ENCODE results near the gene UGT1A7. TPM values are rescaled to one million over a fixed set of nuclear protein-coding genes. Genes with fewer than 3 reads are reported as not detected.

Gene UGT1A7
- polyA plus RNA-seq, 10 donors = not detected

DNA sequence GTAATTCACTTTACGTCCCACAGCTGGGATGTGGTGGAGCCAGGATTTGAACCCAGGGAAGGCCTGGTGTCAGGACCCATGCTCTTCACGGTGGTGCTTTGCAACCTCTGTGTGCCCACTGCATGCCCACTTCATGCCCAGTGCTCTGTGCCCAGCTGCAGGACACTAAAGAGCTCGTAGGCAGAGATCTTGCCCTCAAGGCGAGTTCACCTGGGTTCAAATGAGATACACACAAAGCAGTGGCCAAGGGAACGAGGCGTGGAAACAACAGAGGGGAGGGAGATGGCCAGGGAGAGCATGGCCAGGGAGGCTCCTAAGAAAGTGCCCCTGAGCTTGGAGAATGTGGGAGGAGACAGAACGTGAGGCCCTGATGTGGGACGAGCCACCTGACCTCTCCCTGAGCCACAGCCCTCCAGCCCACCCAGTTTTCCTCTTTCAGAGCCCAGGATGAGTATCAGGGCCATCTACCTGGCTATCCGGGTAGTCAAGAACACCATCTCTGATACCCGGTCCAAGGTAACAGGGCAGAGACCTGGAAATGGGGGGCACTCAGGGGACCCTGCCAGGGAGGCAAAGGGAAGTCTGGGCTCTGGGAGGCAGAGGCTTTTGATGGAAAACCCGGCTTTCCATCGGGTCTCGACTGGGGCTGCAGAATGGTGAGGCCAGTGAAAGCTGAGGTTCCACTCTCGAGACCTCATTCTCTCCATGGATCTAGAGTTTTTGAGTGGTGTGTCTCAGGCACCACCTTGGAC is 116.8 kb downstream of the UGT1A7 start:
- DNase-seq = no peak

DNA sequence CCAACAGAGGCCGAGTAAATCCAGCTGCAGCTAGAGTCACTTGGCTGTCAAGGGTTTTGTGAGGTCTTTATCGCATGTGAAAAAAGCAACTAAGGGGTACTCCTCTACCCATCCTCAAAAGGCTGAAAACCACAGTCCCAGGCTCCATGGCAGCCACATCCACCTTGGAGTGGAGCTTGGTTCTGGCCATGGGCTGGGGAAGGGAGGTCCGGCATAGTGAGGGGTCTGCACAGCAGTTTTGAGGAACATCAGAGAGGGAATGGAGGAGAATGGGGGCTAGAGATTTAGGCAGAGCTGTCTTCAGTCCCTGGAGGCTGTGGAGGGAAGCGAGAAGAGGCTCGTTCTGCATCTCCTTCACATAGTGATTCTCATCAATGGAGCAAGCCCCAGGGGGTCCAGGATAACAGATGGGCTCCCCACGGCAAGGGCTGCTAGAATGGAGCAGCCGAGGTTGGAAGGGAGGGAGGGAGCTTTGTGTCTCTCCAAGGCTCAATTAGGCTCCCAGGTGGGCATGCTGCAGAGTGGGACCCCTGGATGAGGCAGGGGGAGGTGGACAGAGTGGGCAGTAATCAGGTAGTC is 117.5 kb downstream of the UGT1A7 start:
- DNase-seq = no peak

DNA sequence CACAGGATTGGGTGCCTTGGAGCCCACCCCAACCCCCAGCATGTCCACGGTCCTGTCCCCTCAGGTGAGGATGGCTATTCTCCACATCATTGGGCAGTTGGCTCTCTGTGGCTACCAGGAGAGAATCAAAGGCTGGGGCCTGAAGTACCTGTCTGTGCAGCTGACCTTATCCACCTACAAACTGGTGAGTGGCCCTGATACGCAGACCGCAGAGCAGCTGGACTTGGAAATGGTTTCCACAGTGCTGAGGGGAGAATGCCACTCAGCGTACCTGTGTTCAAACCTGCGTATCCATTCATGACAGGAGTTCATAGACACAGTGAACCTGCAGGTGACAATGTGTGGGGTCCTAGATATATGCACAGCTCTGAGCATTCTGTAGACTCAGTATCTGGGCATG is 118.0 kb downstream of the UGT1A7 start:
- DNase-seq = no peak

DNA sequence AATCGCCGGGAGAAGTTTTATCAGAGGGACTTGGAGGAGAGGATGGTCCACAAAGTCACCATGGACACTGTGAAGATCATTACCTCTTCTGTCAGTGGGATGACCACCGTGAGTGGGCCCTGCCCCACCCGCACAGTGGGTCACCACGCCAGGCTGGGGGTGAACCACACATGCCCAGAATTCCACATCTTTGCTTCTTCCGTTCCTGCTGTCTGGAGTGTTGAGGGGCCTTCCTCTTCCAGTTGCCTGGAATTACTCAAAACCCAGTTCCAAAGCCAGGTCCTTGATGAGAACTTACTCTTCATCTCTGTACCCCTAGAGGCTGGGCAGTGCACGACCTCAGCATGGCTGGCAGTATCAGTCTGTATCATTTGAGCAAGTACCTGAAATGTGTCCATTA is 118.5 kb downstream of the UGT1A7 start:
- DNase-seq = no peak

DNA sequence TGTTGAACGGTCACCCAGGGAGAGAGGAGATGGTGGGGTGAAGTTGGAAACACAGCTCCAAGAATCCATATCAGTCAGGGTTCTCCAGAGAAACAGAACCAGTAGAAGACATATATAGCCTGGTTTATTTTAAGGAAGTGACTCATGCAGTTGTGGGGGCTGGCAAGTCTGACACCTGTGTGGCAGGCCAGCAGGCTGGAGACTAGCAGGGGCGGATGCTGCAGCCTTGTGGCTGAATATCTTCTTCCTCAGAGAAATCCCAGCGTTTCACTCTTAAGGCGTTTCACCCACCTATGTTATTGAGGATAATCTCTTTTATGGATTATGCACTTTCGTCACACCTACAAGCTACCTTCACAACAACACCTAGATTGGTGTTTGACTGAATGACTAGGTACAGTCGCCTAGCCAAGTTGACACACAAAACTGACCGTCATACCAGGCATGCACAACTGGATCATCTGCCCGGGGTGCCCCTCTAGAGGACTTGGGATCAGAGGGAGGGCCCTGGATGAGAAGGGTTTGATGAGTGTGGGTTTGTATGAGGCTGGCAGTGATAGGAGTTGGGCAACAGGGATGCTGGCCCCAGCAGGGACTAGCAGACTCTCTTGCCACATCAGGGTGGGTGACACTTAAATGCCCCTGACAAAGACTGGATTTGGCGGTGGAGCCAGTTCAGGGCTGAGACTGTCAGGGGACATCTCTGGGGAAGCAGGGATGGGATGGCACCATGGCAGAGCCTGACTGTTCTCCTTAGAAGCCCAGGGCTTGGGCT is 119.8 kb downstream of the UGT1A7 start:
- no peak for DNase-seq

DNA sequence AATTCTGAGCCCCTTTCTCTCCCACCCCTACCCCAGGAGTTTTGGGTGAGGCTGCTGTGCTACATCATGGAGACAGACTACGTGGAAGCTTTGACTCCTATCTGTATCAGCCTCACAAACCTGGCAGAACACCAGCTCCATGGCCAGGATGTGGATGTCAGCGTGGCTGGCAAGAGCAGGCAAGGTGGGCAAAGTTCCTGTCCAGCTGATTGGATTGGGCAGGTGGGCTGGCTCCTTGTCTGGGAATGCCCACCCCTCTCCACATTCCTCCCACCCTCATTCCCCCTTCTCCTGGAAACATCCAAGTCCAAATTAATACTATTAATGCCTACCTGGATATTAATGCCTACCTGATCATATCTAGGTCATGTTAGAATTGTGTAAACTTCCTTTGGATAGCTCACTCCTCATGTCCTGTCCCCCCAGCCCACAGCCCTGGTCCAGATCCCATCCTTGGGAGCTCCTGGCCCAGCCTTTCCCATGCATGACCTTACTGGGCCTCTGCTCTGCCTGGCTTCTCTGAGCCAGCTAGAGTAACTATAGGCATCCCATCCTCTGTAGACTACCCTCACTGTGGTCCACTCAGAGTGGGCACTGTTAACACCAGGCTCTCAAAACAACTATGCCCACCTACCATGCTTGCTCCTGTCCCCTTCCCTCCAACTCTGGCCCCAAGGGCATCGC is 120.6 kb downstream of the UGT1A7 start:
- DNase-seq = no peak

DNA sequence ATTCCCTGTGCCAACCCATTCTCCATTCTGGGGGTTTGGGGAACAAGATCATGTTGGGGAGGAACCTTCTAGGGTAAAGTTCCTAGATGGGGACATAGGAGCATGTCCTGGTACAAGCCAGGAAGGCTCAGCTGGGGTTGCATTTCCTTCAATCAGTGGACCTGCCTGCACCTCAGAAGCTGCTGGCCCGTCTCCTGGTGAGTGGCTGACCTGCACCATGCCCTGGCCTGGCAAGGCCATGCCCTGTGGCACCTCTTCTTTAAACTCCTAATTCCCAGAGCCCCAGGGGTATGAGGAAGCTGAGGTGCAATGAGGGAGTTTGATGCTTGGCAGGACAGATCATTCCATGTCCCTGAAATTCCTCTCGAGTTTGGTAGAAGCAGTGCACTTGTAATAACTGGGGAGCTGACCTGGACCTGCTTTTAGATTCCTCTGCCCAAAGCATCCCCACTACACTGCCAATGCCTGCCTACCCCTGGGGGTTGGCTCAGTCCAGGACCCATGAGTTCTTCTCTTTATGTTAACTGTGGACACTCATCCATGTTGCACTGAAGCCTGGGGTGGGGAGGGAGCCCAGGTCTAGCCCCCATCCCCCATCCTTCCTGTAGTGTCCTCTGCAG is 121.7 kb downstream of the UGT1A7 start:
- DNase-seq = no peak

DNA sequence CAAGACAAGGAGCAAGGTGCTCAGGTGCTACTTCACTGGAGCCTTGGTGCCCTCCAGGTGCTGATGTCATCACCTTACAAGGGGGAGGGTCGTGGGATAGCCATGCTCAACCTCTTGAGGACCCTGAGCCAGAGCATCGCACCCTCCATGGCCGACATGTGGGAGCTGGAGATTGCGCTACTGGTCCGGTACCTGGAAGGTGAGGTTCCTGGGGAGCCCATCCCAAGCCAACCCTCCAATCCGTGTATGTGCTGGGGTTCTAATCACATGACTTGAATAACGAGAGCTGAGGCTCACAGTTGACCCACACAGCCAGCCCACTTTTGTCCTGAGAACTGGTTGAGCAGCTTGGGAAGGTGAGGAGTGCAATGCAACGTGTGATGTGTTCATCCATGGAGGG is 122.3 kb downstream of the UGT1A7 start:
- DNase-seq = no peak

DNA sequence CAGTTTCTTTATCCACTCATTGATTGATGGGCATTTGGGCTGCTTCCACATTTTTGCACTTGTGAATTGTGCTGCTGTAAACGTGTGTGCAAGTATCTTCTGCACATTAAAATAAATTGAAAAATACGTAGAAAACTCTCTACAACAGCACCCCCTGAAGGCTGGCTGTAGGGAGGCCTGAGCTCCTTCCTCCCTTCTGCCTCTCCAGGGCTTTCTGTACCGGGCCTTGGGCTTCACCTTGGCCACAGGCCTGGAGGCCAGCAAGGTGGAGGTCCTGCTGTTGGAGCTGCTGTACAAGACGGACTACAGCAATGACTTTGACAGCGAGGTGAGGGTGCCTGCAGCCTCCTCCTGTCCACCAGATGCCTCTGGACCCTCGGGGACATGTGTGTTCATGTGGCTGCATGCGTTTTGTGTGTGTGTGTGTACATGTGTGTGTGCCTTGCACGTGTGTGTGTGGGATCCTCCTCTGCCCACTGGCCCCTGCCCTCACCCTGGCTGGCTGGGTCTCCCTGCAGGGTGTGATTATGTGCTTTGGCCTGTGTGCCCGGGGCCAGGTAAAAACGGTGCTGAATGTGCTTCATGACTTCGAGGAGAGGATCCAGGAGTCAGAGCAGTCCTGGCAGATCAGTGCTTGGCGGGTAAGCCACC is 125.6 kb downstream of the UGT1A7 start:
- DNase-seq = no peak

DNA sequence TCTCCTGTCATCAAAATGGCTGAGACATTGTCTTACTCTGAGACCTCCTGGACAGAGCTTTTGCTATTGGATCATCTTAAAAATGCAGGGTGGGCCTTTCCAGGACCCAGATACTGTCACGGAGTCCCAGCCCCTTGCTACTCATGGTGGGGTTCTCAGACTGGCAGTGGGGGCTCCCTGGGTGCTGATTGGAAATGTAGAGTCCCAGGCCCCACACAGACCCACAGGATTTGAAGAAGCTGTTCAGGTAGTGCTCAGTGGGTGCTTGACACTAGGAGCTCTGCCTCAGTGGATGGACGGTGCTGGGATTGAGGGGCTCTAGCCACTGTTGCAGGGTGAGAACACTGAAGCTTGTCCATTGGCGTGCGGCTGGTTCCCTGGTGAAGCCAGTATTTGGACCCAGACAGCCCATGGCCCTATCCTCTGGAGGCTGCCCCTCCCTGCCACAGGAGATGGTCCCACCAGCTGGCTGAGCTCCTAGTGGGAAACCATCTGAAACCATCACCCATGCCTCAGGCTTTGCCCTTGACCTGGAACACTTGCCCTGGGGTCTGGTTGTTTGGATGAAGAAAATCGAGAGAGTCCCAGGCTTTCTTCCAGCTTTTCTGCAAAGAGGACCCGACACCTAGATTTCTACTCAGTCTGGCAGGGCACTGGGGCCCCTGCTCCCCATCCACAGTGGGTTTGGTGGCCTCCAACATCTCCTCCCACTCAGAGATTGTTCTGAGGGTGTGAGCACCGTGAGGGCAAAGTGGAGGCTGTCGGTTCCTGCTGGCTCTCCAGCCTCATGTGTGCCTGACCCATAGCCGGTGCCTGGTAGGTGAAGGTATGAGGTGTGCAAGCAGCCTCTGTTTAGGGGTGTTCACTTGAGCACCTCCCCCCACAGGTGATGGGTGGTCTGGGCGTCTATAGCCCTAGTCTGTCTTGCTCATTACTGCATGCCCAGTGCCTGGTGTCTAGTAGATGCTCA is 126.5 kb downstream of the UGT1A7 start:
- DNase-seq = no peak

DNA sequence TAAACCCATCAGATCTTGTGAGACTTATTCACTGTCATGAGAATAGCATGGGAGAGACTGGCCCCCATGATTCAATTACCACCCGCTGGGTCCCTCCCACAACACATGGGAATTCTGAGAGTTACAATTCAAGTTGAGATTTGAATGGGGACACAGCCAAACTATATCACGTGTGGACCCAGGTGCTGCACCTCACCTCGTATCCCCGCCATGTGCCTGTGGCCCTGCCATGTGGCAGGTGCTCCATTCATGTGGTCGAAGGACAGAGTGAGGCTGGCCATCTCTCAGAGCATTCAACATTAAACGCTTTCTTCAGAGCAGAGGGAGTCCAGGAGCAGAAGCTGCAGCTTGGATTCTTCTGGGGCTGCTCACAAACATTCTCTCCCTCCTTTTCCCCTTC is 128.7 kb downstream of the UGT1A7 start:
- DNase-seq = no peak

DNA sequence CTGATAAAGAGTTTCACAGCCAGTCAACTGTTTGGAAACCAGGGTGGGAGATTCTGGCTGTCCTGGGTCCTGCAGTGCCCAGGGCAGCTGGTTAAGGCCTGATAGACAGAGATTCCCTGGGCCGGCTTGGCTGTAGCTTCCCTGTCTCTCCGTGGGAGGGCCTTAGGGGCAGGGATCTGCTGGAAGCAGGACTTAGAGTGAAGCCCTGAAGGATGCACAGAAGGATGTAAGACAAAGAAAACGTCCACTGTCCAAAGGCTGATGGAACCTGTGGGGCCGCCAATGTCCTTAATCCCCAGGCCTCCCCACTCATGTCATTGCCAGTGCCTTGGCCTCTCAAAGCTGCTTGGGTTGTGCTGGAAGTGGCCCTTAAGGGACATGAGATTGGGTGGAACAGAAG is 129.4 kb downstream of the UGT1A7 start:
- DNase-seq = no peak

DNA sequence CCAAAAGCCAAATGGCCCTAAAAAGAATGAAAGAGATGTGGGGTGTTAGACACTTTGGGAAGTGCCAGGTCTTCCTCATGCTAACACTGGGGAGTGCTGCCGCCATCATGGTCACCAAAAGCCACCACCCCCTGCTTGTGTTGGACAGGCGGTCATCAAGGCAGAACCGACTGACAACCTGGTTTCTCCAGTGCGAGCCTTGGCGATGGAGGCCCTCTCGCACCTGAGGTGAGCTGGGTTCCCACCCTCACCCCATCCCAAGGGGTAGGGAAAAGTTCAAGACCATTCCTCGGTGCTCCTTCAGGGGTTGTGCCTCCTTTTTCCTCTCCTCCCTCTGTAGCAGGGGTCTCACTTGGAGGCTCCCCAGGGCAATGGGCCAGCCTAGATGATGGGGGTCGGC is 130.0 kb downstream of the UGT1A7 start:
- no peak for DNase-seq

DNA sequence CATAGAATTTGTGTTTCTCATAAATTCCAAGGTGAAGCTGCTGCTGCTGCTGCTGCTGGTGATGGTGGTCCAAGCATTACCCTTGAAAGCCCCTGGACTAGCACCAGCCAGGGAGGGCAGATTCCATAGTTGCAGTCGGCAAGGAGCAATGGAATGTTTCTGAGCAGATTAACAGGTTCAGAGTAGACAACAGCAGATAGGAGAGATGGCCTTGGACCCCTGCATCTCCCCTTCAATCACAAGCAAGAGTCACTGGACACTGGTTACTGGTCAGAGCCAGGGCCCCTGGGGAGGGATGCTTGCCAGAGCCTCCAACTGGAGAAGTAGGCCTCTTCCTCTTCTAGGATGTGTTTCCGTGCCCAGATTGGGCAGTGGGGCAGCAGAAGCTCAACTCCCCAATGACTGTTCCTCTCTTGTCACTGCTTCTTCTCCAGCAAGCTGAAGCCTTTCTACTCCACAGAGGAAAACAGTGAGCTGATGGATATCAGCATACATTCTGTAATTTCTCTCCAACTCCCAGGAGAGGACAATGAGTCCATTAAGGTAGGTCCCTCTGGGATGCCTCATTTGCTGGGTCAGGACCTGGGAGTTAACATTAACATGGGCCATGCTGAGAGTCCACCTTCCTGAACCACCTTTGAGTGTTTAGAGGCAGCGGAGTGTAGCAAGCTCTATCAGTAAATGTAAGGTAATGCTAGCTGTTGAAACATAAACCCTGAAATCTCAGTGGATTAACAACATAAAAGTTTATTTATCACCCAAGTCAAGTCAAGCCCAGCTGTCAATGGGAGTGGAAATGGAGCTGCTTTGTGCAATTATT is 131.7 kb downstream of the UGT1A7 start:
- DNase-seq = no peak

DNA sequence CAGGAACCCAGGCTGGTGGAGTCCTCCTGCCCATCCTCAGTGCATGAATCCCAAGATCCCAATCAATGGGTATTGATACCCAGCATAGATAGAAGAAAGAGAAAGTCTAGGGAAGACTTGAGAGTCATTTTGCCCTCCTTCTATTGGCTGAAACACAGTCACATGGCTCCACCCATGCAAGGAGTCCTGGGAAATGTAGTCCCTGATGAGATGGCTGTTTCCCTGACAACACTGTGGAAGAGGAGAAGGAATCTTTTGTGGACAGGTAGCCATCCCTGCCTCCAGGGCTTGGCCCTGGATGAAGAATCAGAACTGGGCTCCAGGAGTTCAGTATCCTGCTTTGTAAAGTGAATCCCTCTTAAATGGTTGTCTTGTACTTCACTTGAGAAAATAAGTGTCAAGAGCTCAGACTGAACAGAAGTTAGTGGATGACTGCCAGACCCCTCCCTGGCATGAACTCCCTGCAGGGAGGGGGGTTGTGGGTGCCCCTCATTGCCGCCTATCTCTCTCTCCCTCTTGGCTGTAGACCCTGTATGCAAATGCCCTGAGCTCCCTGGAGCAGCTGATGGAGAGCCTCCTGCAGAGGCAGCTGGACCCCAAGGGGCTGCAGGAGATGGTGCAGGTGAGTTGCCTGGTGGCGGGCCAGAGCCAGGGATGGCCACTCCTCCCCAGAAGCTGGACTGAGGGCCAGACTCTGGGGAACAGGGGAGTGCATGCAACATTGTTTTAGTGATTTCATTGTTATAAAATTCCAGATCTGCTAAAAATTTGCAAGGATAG is 132.5 kb downstream of the UGT1A7 start:
- DNase-seq = no peak

DNA sequence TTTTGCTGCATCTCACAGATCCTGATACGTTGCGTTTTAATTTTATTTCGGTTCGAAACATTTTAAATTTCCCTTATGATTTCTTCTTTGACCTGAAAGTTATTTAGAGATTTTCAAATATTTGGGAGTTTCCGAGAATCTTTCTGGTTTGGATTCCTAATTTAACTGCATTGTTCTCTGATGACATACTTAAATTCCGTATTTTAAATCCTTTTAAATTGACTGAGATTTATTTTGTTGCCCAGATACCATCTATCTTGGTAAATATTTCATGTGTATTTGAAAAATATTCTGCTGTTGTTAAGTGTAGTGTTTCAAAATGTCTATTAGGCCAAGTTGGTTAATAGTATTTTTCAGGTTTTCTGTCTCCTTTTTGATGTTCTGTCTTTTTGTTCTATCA is 134.2 kb downstream of the UGT1A7 start:
- DNase-seq = no peak

DNA sequence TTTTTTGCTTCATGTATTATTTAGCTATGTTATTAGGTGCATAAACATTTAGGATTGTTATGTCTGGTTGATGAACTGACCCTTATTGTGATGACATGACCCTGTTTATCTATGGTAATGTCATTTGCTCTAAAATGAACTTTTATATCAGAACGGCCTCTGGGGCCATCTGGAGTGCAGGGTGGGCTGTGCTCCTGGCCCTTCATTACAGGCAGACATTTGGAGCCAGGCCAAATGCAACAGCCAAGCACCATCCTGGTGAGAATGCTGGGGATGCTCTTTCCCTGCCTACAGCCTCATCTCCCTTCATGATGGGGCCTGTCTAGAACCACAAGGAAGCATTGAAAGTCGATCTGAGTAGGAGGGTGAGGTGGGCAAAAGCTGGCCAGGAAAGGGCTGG is 134.6 kb downstream of the UGT1A7 start:
- no peak for DNase-seq

DNA sequence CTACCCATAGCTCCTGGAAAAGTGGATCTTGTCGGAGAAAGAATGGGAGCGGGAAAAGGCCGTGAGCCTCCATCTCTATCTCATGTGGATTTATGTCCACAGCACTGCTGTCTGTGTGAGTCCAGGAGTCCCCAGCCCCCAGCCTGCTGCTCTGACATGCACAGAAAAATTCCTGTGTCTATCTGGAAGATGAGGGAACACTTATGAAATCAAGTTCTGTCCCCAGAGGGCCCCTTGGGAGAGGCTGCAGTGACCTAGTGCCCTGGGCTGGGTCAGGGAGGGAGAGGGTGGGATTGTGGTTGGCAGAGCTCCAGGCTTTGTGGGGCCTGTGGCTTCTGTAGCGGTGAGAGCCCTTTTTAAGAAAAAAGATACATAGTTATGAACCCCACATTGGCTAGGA is 135.1 kb downstream of the UGT1A7 start:
- no peak for DNase-seq
